ENCODE results near the gene VWF. TPM values are rescaled to one million over a fixed set of nuclear protein-coding genes. Genes with fewer than 3 reads are reported as not detected.

The VWF gene
- polyA plus RNA-seq, 1 donor (not counting 4 experiments of a cell fraction or from before 2014, with no cell fraction given), result 0.01 TPM

DNA sequence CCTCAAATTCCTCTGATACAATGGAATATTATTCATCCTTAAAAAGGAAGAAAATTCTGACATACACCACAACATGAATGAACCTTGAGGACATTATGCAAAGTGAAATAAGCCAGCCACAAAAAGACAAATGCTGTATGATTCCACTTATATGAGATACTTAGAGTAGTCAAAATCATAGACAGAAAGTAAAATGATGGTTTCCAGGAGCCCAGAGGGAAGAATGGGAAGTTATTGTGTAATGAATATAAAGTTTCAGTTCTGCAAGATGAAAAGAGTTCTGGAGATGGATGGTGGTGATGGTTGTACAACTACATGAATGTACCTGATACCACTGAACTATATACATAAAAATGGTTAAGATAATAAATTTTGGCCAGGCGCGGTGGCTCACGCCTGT lies 18.3 kb downstream of the VWF start:
- H3K4me2 ChIP-seq (ENCODE audit: control insufficient read depth, extremely low read depth, insufficient read depth, low read depth, low read length), result no peak overlapping the region
- H3K4me3 ChIP-seq (ENCODE audit: control insufficient read depth in 2 of 3, extremely low read depth in 1 of 3, insufficient read depth in 2 of 3, low read depth in 1 of 3, low read length in 3 of 3), result no peak overlapping the region
- H3K36me3 ChIP-seq (ENCODE audit: control insufficient read depth in 2 of 2, extremely low read depth in 1 of 2, insufficient read depth in 2 of 2, low read length in 2 of 2), result no peaks in the 10 kb centered on the region
- H3K79me2 ChIP-seq (ENCODE audit: control insufficient read depth, insufficient read depth, low read length), result no peaks in the 10 kb centered on the region
- FAIRE-seq, result no peak
- no peaks in the 10 kb centered on the region for H3K9me1 ChIP-seq (ENCODE audit: control insufficient read depth, extremely low read depth, insufficient read depth, low read length)
- H3K9ac ChIP-seq (ENCODE audit: control insufficient read depth, extremely low read depth, insufficient read depth, low read length), result no peak overlapping the region
- H3K27me3 ChIP-seq (ENCODE audit: control insufficient read depth, extremely low read depth, insufficient read depth, low read length), result no peaks in the 10 kb centered on the region
- dilution Hi-C loops (cut with MboI; ENCODE audit: extremely low pct_ligation_motif_present, low sequenced_read_pairs), result no loop called here
- no peaks in the 10 kb centered on the region for H3K9me3 ChIP-seq (ENCODE audit: control insufficient read depth, low read depth, low read length)
- no peaks in the 10 kb centered on the region for H4K20me1 ChIP-seq (ENCODE audit: control insufficient read depth, extremely low read depth, insufficient read depth, low read length)
- TF ChIP-seq EZH2 (IDR thresholded peaks at IDR 0.05; ENCODE audit: low read length) (no peak), CTCF (optimal IDR thresholded peaks at IDR 0.05 in 1 of 3, IDR thresholded peaks at IDR 0.05 in 1 of 3, conservative IDR thresholded peaks at IDR 0.05 in 1 of 3; ENCODE audit: extremely low read depth in 1 of 3, insufficient read depth in 2 of 3, low read length in 3 of 3) (no peak)
- no peaks in the 10 kb centered on the region for H3K4me1 ChIP-seq (ENCODE audit: control insufficient read depth, extremely low read depth, insufficient read depth, low read length)
- no peak overlapping the region for H3K27ac ChIP-seq (ENCODE audit: control insufficient read depth, insufficient read depth, low read length)
- no peak overlapping the region for H2AFZ ChIP-seq (ENCODE audit: control insufficient read depth, low read length)
- DNase-seq (ENCODE audit: low read depth, low spot score), result no peak

GRCh38 chr12:6104842-6105241 lies 19.6 kb downstream of the VWF start:
- H3K4me3 ChIP-seq (ENCODE audit: control insufficient read depth in 2 of 3, extremely low read depth in 1 of 3, insufficient read depth in 2 of 3, low read depth in 1 of 3, low read length in 3 of 3), result no peak overlapping the region

More at GRCh38 chr12:6104842-6105241, 19.6 kb downstream of the VWF start:
- H4K20me1 ChIP-seq (ENCODE audit: control insufficient read depth, extremely low read depth, insufficient read depth, low read length), result no peaks in the 10 kb centered on the region
- H2AFZ ChIP-seq (ENCODE audit: control insufficient read depth, low read length), result no peak overlapping the region
- H3K27ac ChIP-seq (ENCODE audit: control insufficient read depth, insufficient read depth, low read length), result no peak overlapping the region
- FAIRE-seq (no peak), DNase-seq (ENCODE audit: low read depth, low spot score) (no peak)
- no peaks in the 10 kb centered on the region for H3K9me3 ChIP-seq (ENCODE audit: control insufficient read depth, low read depth, low read length)
- H3K9me1 ChIP-seq (ENCODE audit: control insufficient read depth, extremely low read depth, insufficient read depth, low read length), result no peaks in the 10 kb centered on the region
- no peaks in the 10 kb centered on the region for H3K79me2 ChIP-seq (ENCODE audit: control insufficient read depth, insufficient read depth, low read length)
- dilution Hi-C loops (cut with MboI; ENCODE audit: extremely low pct_ligation_motif_present, low sequenced_read_pairs), result no loop called here
- no peak overlapping the region for H3K4me2 ChIP-seq (ENCODE audit: control insufficient read depth, extremely low read depth, insufficient read depth, low read depth, low read length)
- TF ChIP-seq EZH2 (IDR thresholded peaks at IDR 0.05; ENCODE audit: low read length) (no peak), CTCF (optimal IDR thresholded peaks at IDR 0.05 in 1 of 3, IDR thresholded peaks at IDR 0.05 in 1 of 3, conservative IDR thresholded peaks at IDR 0.05 in 1 of 3; ENCODE audit: extremely low read depth in 1 of 3, insufficient read depth in 2 of 3, low read length in 3 of 3) (no peak)
- no peaks in the 10 kb centered on the region for H3K4me1 ChIP-seq (ENCODE audit: control insufficient read depth, extremely low read depth, insufficient read depth, low read length)
- H3K36me3 ChIP-seq (ENCODE audit: control insufficient read depth in 2 of 2, extremely low read depth in 1 of 2, insufficient read depth in 2 of 2, low read length in 2 of 2), result no peaks in the 10 kb centered on the region
- no peak overlapping the region for H3K9ac ChIP-seq (ENCODE audit: control insufficient read depth, extremely low read depth, insufficient read depth, low read length)
- H3K27me3 ChIP-seq (ENCODE audit: control insufficient read depth, extremely low read depth, insufficient read depth, low read length), result no peaks in the 10 kb centered on the region
